Inflammatory macrophage (primary cell): ENCODE data around the gene KIAA1191.

ENCODE experiments used
- DNase-seq, 2 donors: peaks; one replicate each; pipeline ENCODE4 v3.0.0-alpha.2; 2020 to 2022

KIAA1191 gene

DNA sequence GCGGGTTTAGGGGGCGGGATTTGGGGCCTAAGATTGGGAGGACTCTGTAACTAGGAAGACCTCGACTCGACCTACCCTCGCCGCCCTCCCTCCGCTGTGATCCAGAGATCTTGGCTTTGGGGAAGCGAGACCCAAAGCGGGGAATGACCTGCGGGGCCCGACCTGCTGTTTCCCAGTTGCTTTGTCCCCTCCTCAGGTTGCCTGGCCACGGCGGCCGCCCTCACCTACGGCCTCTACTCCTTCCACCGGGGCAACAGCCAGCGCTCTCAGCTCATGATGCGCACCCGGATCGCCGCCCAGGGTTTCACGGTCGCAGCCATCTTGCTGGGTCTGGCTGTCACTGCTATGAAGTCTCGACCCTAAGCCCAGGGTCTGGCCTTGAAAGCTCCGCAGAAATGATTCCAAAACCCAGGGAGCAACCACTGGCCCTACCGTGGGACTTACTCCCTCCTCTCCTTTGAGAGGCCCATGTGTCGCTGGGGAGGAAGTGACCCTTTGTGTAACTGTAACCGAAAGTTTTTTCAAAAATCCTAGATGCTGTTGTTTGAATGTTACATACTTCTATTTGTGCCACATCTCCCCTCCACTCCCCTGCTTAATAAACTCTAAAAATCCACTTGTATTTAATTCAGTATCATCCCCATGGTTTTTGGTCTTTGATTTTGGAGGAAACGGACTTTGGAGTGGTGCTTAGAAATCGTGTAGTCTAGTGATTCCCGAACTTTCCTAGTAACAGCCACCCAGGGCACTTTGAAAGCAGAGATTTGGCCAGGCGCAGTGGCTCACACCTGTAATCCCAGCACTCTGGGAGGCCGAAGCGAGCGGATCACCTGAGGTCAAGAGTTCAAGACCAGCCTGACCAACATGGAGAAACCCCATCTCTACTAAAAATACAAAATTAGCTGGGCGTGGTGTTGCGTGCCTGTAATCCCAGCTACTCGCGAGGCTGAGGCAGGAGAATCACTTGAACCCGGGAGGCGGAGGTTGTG, 27.9 kb upstream of the KIAA1191 start:
- peak in 1 of 2 donors; percentile 27 for DNase-seq

DNA sequence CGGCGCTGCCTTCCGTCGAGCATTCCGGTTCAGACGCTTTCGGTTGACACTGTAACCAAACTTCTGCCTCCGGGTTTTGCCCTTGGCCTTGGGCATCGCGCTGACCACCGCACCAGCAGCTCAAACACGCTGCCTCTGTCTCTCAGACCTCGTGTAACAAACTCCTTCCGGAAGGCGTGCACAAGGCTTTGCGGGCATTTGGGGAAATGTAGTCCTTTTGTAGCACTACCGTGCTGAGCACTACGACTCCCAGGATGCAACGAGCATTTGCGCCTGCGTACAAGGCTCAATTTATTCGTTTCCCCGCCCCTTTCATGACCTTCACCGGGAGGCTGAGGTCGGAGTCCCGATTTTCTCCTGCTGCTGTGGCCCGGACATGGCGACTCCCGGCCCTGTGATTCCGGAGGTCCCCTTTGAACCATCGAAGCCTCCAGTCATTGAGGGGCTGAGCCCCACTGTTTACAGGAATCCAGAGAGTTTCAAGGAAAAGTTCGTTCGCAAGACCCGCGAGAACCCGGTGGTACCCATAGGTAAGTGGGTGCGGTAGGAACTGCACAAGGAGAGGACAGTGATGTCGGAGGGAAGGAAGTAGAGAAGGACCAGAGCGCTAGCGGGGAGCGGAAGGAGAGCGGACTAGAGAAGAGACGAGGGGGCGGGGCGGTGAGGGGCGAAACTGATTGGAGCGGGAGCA, 27.0 kb upstream of the KIAA1191 start, which contains the start of the genes HIGD2A and NOP16:
Gene HIGD2A, plus strand, starts transcription at position 308 of the 691 bp plus-strand sequence. Its CDS starts 69 bp downstream, at position 377.
Gene NOP16, minus strand, starts transcription at position 155 of the 691 bp plus-strand sequence. Its CDS starts 59 bp downstream, at position 96.
- DNase-seq = peak; percentile 99 to 100

DNA sequence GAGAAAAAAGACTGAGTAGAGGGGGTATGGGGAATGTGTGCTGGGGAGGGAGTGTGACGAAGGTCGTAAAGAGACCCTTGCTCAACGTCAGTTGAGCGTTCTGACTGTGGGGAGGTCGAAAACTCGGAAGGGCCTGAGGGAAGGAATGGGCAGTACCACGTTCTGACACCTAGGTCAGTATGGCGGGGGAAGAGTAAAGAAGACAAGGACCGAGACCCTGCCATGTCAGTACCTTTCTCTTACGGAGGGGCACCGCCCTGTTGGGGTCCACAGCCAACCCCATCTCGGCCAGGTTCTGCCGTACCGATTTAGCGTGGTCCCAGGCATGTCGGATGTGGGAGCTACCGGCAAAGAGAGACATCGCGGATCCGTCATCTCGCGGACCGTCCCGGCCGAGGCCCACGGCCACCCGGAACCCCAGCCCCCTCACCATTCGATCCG, 26.5 kb upstream of the KIAA1191 start:
- peak in 1 of 2 donors; percentile 6 for DNase-seq

DNA sequence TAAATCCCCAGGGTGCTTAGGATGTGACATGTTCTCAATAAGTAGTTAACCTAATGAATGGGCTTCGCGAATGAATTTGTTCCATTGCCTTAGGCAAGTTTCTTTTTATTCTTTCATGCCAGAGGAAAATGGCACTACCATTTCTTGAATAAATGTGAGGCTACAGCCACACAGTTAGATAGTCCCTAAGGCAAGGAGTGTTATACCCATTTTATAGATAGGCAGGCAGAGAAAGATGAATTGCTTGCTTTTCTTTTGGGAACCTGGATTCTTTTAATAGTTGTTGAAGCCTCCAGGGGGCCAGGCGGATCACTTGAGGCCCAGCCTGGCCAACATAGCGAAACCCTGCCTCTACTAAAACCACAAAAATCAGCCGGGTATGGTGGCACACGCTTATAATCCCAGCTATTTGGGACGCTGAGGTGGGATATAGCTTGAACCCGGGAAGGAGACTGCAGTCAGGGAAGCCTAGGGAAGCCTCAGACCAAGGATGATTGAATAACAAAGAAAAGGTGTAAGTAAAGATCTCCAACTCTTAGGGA, 25.9 kb upstream of the KIAA1191 start:
- no peak for DNase-seq

DNA sequence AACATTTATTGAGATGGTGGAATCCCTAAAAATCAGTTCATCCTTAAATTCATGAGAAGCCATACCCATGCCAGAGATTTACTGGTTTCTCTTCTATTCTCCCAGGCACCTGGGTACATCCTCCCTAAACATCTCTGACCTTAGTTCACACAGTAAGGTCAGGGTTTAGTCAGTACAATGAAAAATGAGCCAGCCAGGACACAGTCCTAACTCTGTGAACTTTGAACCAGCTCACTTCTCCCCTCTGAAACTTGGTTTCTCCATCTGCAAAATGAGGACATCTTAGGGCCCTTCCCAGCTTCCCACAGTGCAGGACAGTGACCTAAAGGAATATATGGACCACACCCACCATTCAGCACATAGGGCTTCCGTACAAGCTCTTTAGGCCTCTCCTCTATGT, 24.9 kb upstream of the KIAA1191 start:
- DNase-seq = no peak

DNA sequence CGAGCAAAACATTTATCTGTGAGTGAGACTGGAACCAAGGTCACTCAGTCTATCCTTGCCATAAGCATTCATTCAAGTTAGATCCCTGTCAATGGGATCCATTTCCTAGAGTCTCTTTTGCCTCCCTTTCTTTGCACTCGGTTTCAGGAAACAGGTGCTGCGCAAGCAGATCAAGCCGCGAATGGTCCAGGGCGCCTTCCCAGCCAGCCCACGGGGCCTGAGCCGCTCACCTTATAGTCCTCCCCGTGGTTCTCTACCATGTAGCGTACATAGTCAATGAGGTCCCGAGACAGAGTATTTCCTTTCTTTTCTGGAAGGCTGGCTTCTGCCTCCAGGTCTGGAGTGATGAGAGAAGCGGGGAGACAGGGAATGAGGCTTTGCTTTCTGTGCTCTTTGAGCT, 23.4 kb upstream of the KIAA1191 start:
- DNase-seq = no peak

DNA sequence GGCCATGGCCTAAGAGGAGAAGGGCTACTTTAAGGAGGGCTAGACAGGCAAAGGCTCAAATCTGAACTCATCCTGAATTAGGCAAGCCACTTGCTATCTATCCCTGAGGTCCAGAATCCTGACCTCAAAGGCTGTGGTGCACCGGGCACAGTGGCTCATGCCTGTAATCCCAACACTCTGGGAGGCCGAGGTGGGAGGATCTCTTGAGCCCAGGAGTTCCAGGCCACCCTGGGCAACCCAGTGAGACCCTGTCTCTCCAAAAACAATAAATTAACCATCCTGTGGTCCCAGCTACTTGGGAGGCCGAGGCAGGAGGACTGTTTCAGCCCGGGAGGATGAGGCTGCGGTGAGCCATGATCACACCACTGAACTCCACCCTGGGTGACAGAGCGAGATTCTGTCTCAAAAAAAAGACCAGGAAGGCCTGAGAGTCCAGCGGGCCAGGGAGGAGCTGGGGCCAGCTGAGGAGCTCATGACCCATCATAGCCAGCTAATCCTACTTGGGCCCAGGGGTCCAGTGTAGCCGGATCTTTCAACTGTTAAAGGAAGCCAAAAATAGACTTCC, 22.9 kb upstream of the KIAA1191 start:
- DNase-seq = no peak

DNA sequence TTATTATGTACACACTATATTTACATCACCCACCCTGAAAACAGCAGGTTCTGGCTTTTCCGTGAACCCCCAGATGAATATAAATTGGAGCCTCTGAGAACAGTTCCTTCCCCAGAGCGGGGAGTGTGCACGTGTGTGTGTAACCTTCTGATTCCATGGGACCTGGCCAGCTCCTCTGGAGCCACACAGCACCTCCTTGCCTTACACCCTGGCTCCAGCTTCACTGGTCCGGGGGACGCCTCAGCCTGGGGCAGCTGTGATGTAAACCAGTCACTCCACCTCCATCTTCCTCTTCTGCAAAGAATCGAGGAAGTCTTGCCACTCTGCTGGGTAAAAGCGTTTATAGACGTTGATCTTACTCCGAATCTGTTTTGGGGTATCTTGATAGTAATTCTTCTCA, 22.4 kb upstream of the KIAA1191 start:
- peak; percentile 18 to 37 for DNase-seq

DNA sequence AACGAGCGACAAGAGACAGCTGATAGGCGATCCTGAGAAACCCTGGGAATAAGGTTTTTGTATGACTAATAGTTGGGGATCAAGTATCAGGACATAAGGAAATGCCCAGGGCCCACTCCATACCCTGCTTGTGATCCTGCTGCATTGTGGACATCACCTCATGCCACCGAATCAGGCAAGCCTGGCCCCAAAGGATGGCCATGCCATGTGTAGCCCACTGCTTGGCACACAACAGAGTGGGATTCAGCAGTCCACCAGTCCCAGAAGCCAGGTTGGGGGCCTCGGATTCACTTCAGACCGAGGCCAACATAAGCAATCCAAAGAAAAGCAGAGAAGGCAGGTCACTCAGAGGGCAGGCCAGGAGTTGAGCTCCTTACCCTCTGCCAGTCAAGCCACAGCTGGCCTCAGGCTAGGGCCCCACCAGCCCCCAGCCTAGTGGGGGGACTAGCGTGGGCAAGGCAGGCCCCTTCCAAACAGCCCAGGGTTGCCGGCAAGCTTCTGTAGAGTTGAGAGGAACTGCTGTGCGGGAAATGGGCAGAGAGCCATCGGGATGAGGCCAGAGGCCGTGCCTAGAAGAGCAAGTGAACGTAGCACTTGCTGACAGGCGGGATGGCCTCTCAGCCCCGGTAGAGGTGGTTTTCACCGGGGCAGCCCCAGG, 21.8 kb upstream of the KIAA1191 start:
- no peak for DNase-seq

DNA sequence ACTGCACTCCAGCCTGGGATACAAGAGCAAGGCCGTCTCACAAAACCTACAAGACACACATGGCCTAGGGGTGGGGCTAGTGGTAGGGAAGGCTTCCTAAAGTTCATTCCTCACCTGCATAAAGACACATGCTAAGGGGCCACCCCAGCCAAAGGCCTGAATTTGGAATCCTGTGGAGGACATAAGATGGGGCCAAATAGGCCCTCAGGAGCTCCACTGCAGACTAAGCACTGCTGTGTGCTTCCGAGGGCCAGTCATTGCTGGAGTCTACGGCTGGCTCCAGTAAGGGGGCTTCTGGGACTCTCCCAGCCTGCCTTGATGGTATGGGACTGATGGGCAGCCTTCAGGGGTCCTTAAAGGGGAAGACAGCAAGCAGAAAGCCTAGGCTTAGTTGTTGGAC, 21.2 kb upstream of the KIAA1191 start:
- no peak for DNase-seq

DNA sequence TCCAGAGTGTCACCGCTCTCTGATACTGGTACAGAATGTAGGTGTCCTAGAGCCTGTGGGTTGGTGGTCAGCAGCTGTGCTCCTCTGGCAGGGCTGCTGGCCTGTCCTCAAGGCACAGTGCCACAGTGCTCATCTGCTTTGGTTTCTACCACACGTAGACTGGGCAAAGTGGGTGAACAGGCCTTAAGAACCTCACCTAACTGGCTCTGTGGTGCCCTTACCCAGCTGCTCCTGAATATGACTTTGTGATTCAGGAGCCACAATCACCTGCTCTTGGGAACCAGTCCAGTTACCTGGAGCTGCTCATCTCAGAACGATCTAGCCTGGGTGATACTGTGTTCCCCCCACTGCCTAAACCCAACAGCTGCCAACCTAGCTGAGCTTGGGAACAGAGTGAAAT, 20.4 kb upstream of the KIAA1191 start:
- no peak for DNase-seq

DNA sequence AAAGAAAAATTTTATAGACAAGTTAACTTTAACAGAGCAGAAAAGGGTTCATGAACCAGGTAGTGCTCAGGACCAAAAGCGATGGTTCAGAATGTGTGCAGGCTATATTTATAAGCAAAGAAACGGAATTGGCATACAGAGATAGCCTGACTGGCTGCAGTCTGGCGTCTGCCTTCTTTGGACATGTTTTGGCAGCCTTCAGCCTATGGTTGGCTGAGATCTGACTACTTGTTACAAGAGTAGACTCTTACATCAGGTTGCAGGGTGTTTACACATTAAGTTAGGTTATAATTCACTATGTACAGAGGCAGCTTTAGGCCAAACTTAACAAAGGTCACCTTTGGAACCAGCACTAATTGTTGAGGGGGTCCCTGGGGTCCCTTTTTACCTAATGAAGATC, 19.9 kb upstream of the KIAA1191 start:
- no peak for DNase-seq

DNA sequence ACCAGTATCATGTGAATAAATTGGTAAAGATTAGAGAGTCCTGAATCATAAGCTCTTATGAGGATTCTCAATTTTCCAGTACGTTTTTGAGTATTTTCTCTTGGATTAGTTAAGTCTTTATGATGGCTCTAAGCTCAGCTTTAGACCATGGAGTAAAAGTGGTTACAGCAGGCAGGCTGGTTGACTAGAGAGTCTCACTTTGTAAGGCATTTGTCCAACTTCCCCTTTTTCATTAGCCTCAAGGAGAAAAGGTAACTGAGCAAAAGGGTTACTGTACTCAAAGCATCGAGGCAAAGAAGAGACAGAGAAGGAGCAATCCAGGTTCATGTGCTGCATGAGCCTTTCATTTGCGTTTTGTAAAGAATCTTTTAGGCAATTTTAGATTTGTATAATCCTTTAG, 18.3 kb upstream of the KIAA1191 start:
- DNase-seq = no peak

DNA sequence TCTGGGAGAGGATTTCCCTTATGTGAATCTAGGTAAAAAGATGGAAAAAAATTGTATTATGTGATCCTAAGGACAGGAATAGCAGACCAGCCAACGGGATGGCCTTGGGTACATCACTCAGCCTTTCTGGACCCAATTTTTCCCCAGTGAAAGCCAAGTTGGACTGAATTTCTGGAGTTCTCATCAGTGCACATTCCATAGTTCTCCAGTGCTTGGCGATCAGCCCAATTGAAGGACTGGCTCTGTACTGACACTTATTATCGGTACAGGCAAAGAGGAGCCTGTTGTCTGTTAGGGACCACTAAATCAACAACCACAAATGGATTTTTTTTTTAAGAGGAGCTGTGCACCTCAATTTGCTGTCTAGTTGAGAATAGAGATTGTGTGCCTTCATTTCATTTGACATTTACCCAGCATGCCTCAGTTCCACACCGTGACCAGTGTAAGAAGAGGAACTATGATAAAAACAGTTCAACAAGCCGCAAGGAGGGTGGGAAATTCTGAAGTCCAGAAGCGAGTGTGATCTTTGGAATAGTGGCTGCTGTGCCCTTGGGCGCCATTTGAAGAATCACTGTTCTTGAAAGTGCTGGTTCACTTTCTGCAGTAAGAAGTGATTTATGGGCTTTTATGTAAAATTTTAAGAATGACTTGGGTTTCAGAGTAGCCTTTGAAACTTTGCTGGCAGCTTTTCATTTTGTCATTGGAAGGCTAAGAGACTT, 11.7 kb upstream of the KIAA1191 start:
- peak; percentile 7 to 20 for DNase-seq

DNA sequence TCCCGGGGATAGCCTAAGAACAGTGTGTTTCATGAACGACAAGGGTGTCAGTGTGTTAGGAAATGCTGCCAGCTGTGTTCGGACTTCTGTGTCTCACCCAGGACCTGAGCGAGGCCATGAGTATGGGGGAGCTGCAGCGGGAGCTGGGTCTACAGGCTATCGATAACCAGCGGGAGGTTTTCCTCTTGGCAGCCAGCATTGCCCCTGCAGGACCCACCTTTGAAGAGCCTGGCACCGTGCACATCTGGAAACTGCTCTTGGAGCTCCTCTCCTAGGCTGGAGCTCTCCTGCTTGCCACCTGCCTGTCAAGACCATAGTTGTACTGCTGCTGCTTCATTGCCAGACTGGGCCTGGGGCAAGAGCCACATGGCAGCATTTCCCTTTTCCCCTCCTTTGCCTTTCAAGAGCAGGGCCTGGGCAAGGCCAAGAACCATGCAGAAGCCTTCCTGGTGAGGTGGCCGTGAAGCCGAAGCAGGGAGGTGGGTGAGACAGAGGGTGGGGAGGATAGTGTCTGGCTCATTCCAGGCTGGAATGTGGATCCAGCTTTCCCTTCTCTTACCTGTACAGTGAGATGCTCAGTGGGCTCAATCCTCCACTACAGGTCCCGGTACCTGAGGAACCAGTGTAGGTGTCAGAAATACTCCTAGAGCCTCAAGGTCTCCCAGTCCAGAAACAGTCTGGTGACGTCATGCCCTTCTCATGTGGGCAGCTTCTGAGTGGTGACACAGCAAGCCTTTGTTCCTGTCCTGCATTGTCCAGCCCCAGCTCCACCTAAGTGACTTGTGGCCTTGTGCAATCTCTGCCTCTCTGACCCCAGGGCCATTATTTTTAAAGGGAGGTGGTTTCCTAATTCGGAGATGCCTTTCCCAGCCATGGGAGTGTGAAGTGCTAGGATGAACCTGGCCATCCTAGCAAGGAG, 10.3 kb upstream of the KIAA1191 start:
- peak; percentile 28 to 69 for DNase-seq

DNA sequence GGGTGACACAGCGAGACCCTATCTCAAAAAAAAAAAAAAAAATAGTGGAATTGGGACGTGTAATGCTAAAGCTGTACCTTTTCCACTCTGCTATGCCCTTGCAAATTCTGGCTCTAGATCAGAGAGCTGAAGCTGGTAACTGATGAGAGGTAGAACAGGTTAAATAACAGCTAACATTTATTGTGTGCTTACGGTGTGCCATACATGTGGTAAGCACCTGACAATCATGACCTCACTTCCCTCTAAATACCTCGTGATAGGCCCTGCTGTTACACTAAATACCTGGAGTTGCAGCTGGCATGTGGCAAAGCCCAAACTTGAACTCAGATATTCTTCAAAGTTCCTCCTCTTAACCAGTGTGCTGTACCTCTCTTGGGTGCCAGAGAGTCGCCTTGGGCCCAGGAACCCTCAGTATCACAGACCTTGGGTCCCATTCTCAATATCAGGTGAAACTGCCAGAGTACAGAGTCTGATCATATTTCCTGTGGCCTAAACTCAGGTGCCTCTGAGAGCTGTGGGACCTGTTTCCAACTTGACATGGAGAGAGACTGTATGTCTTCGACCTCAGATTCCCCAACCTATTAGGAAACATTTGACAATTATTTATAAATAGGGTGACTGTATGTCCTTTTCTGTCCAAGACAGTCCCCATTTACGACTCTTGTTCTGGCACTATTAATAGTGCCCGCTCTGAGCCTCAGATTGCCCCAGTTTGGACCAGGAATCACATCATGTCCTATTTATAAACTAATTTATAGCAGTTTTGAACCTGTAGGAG, 8.6 kb upstream of the KIAA1191 start:
- DNase-seq = no peak

DNA sequence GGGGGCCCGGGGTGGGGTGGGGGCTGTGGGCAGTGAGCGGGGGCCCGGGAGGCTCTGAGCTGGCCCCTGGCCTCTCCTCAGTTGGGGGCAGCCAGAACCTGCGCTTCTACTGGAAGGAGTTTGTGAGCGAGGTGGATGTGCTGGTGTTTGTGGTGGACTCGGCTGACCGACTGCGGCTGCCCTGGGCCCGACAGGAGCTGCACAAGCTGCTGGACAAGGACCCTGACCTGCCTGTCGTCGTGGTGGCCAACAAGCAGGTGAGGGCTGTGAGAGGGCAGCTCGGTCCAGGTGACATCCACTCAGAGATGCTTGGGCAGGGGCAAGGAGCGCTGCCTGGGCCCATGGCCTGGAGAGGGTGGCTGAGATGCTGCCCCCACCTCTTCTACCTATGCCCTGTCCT, 7.2 kb upstream of the KIAA1191 start:
- DNase-seq = no peak

DNA sequence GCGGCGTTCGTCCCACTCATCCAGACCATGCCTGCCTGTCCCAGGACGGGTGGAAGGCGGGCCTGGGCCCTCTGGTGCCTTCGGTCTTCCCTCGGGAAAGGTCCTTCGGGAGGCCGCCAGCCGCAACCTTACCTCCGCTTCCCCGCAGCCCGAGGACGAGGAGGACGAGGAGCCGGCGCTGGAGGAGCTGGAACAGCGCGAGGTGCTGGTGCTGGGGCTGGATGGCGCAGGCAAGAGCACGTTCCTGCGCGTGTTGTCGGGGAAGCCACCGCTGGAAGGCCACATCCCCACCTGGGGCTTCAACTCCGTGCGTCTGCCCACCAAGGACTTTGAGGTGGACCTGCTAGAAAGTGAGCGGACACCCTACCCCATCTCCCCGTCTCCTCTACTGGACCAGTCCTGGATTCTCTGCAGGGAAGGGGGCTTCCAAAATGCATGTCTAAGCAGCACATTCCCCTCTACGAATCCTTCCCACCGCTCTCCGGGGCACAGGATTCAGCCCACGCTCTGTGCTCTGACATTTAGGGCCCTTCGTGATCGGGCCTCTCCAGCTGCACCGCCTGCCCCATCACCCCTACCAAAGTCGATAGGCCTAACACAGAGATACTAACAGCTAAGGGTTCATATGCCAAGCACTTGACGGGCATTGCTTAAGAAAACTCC, 4.8 kb upstream of the KIAA1191 start:
- DNase-seq = no peak
